Measurements from ENCODE around the gene SHANK1.

DNA sequence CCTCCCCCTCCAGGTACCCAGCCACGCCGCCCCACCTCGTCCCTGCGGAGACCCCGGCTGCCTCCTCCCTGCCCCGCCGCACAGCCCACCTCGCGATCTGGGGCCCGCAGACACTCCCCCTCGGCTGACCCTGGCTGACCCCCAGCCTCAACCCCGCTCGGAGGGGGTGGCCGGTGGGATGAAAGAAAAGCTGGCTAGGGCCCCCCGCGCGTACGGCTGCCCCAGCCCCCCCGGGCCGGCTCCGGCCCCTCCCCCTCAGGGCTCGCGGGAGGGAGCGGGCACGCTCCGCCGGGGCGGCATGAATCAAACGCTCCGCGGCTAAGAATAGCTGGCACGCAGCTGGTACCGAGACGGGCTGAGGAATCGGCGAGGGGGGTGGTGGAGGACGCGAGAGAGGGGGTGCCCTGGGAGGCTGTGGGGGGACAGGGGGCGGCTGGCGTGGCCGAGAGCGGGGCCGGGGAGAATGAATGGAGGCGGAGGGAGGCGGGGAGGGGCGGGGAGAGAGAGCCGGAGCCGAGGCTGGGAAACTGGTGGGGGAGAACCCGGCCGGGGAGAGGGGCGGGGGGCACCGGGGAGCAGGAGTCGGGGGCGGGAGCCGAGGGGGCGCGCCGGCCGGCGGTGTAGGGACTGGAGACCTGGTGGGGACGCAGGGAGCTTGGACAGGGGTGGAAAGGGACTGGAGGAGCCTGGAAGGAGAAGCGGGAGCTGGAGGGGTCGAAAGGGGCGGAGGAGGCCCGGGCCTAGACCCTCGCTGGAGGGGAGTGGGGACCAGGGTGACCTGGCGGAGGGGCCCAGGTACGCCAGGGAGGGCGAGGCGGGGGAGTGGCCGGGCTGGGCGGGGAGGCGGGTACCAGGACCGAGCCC, 1.1 kb downstream of the SHANK1 start:
- TF ChIP-seq POLR2AphosphoS5 (IDR thresholded peaks at IDR 0.05) = no peak
- TF ChIP-seq, protein P1, sequence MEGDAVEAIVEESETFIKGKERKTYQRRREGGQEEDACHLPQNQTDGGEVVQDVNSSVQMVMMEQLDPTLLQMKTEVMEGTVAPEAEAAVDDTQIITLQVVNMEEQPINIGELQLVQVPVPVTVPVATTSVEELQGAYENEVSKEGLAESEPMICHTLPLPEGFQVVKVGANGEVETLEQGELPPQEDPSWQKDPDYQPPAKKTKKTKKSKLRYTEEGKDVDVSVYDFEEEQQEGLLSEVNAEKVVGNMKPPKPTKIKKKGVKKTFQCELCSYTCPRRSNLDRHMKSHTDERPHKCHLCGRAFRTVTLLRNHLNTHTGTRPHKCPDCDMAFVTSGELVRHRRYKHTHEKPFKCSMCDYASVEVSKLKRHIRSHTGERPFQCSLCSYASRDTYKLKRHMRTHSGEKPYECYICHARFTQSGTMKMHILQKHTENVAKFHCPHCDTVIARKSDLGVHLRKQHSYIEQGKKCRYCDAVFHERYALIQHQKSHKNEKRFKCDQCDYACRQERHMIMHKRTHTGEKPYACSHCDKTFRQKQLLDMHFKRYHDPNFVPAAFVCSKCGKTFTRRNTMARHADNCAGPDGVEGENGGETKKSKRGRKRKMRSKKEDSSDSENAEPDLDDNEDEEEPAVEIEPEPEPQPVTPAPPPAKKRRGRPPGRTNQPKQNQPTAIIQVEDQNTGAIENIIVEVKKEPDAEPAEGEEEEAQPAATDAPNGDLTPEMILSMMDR (IDR thresholded peaks at IDR 0.05) = no peak
